Stimulated activated CD4-positive, alpha-beta T cell treated with anti-CD3 and anti-CD28 coated beads, Interleukin-15, amount 100 ng/mL, for 24 hours (primary cell): ENCODE measurements around the gene RNPEP.
"Not testable (repeated sequence)": the region's sequence is repeated elsewhere in the genome, so short reads cannot be mapped to it uniquely, and the experiment has no call there.

Experiments used
- DNase-seq: peaks from one replicate; pipeline ENCODE4 v3.0.0-alpha.2; 2020

Gene RNPEP

DNA sequence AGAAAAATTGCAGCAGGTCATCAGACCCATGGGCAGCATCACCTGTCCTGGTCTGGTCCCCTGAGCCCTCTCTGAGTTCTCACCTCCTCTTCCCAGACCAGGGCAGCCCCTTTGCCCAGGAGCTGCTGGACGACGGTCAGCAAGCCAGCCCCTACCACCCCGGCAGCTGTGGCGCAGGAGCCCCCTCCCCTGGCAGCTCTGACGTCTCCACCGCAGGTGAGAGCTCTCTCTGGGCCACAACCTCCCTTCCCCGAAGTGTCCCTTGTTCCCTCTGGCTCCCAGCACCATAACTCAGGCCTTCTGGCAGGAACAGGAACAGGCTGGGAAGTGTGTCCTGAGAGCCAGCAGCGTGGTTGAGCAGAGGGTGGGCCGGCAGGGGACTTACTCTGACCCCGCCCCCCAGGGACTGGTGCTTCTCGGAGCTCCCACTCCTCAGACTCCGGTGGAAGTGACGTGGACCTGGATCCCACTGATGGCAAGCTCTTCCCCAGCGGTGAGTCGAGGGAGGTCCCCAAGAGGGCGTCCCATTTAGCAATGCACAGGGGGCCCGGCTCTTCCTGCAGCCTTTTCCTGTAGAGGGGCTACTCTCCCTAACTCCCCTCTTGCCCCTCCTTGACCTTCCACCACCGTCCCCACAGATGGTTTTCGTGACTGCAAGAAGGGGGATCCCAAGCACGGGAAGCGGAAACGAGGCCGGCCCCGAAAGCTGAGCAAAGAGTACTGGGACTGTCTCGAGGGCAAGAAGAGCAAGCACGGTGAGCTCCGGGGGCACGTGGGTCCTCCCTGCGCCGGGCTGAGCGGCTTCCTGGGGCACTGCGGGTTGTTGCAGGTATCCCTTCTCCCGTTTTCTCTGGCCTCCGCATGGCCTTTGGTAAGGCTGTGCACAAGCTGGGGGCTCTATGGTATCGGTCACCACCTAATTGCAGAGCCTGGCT, 30.4 kb downstream of the RNPEP start:
- DNase-seq: no peak

DNA sequence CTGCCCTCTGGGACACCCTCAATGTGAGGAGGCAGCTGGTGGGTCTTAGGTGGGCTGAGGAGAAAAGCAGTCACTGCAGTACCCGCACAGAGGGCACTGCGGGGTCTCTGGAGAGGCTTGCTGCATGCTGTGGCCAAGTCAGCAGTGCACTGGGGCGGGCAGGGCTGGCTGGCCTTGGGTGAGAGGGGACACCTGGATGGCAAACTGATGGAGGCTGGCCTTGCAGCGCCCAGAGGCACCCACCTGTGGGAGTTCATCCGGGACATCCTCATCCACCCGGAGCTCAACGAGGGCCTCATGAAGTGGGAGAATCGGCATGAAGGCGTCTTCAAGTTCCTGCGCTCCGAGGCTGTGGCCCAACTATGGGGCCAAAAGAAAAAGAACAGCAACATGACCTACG, 31.2 kb downstream of the RNPEP start:
- DNase-seq: no peak

DNA sequence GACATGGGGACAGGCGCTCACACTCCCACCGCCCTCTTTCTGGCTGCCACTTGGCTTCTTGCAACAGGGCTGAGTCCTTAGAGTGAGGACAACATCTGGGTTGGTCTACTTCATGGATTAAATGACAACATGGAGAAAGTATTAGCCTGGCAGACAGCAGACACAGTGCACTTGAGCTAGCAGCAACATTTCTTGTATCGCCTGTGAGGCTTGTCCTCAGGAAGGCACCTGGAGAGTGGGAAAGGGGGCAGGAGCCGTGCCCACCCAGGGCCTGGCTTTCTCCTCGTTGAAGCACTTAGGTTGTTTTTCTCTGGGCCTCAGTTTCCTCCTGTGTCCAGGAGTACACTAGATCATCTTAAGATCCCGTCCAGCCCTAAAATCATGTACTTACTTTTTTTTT, 31.6 kb downstream of the RNPEP start:
- no peak for DNase-seq

DNA sequence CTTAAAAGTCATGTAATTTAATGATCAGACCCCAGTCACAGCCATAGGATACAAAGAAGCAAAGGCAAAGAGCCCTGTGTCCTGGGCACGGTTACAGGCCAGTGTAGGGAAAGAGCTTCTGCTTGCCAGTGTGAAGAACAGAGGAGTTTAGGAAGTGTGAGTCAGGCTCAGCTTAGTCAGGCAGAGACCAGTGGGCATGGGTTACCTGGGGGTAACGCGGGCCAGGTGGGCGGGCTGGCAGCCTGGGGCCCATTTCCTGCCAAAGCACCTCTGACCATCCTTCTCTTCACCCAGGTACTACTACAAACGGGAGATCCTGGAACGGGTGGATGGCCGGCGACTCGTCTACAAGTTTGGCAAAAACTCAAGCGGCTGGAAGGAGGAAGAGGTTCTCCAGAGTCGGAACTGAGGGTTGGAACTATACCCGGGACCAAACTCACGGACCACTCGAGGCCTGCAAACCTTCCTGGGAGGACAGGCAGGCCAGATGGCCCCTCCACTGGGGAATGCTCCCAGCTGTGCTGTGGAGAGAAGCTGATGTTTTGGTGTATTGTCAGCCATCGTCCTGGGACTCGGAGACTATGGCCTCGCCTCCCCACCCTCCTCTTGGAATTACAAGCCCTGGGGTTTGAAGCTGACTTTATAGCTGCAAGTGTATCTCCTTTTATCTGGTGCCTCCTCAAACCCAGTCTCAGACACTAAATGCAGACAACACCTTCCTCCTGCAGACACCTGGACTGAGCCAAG, 32.6 kb downstream of the RNPEP start:
- DNase-seq: no peak

DNA sequence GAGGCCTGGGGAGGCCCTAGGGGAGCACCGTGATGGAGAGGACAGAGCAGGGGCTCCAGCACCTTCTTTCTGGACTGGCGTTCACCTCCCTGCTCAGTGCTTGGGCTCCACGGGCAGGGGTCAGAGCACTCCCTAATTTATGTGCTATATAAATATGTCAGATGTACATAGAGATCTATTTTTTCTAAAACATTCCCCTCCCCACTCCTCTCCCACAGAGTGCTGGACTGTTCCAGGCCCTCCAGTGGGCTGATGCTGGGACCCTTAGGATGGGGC, 33.2 kb downstream of the RNPEP start:
- DNase-seq: no peak

DNA sequence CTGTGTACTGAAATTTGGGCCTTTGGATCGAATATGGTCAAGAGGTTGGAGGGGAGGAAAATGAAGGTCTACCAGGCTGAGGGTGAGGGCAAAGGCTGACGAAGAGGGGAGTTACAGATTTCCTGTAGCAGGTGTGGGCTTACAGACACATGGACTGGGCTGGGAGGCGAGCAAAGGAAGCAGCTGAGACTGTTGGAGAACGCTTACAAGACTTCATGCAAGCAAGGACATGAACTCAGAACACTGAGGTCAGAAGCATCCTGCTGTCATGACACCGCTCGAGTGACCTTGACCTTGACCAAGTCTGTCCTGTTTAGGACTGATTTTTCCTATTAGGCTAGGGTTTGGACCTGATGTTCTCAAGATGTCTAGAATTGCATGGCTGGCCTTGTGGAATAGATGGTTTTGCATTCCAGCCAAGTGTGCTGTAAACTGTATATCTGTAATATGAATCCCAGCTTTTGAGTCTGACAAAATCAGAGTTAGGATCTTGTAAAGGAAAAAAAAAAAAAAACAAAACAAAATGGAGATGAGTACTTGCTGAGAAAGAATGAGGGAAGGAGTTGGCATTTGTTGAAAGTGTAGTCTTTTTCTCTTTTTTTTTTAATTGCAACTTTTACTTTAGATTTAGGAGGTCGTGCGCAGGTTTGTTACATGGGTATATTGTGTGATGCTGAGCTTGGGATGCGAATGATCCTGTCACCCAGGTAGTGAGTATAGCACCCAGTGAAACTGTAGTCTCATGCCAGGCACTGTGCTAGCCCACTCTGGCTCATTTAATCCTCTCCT, 33.8 kb downstream of the RNPEP start:
- DNase-seq: no peak

DNA sequence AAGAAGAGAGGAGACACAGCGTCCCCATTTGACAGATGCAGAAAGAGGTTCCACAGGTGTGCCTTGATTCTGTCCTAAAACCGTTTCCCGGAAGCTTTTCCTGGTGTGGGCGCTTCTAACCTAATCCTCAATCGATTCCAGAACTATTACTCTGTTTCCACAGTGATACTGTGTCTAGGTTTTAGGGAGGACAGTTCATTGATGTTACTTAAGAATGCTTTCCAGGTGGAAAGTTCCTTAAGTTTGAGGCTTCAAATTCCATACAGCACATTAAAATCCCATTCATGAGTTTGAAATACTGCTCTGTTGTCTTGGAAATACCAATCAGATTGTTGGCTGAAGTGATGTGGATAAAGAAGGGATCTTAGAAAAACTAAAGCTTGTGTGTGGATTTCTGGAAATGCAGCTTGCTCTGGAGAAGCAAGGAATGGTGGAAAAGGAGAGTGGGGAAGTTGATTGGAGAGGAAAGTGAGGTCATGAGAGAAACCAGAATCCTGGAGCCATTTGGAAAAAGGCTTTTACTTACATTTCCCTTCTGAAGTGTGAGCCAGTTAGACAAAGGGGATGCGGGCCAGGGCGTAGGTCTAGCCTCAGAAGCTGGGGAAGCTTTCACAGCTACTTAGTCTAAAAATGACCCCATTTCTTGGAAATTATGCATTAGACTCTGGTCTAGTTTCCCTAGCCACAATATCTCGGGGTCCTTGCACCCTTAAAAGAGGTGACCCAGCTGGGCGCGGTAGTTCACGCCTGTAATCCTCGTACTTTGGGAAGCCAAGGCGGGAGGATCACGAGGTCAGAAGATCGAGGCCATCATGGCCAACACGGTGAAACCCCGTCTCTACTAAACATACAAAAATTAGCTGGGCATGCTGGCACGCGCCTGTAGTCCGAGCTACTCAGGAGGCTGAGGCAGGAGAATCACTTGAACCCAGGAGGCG, 34.6 kb downstream of the RNPEP start:
- DNase-seq: no peak

DNA sequence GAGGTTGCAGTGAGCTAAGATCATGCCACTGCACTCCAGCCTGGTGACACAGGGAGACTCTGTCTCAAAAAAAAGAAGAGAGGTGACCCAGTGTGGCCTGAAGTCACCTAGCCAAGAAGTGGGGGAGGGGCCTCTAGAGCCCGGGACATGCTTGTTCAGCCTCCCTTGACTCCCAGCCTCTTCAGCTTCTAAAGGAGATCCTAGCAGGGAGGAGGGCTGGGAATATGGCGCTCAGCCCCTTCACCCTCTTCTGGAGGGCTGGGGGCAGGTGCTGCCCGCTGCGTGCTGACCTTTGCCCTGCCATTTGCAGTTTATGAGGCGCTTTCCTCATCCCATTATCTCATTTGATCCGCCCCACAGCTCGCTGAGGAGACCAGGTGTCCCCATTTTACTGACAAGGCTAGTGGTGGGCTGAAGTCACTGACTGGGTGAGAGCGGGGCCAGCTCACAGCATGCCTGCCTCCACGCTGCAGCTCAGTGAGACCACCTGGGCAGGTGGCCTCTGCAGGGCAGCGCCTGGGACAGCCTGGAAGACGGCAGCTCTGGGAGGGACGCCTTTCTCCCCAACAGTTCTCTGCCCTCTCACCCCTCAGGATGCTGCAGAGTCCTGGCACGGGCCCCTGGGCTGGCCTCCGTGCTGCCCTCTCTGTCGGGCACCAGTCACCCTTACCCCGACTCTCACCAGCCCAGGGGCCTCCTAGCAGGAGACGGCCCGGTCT, 35.5 kb downstream of the RNPEP start:
- DNase-seq: no peak

DNA sequence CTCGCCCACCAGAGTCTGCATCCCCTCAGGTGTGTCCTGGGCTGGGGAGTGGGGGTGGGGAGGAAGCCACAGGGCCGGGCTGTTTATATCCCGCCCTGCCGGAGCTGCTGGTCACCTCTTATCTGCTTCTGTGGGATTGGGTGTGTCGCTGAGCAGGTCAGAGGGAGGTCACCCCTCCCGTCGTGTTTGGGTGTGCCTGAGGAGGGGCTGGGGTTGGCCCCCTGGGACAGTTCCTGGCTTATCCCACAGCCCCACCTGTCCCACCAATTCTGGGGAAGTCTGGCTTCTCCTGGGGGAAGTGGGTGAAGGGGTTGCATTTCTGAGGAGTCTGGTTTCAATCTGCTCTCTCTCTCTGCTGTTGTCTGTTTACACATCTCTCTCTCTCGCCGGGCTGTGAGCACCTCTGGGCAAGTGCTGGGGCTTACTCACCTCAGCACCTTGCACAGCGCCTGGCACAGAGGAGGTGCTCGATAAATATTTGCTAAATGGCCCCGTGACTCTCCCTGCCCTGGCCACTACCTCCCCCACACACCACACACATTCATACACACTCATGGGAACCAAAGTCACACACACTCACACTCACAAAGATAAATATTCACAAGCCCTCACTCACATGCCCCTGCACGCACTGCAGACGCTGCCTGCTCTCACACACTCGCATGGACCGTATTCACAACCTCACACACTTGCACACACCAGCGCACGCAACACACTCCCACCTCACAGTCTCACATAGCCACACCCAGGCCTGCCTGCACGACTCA, 36.2 kb downstream of the RNPEP start:
- no peak for DNase-seq

DNA sequence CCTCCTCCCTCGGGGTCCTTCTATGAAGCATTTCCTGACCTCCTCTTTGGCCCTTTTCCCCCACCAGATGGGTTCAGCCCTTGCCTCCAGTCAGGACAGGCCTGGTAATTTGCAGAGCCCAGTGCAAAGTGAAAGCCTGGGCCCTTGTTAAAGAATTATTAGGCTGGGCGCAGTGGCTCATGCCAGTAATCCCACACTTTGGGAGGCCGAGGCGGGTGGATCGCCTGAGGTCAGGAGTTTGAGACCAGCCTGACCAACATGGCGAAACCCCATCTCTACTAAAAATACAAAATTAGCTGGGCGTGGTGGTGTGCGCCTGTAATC, 36.7 kb downstream of the RNPEP start:
- DNase-seq: not testable (repeated sequence)

DNA sequence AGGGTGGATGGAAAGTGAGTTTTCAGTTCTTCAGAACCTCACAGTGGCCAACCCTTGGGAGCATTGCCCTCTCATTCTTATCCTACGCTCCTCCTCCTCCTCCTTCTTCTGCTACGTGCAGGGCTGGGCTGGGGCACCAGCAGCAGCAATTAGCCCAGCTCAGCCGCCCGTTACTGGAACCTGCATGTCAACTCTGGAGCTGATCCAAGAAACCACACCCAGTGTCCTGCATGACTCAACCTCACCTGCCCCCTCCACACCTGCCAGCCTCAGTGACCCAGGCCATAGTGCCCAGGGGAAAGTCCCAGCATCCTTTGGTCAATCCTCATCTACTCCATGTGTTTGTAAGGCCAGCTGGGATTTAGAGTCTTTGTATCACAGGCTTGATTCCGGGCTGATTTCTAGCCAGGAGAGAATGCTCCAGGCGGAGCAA, 40.6 kb downstream of the RNPEP start:
- DNase-seq: no peak

DNA sequence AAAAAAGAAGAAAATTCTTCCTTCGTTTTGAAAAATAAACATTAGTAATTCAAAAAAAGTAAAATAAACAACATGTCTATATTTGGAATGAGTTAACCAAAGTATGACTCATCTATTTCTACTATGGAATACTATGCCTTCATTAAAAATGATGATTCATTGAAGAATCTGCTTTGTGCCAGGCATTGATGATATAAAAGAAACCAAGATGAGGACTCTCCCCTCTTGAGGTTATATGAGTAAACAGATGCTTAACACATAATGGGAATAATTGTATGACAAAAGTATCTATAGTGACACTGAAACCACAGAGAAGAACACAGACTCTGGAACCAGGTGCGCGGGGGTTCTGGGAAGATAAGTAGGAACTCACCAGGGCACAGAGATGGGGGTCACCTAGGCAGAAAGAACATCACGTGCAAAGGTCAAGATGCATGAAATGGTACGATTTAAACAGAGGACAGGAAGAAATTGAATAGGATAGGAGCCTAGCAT, 46.8 kb downstream of the RNPEP start:
- DNase-seq: no peak

DNA sequence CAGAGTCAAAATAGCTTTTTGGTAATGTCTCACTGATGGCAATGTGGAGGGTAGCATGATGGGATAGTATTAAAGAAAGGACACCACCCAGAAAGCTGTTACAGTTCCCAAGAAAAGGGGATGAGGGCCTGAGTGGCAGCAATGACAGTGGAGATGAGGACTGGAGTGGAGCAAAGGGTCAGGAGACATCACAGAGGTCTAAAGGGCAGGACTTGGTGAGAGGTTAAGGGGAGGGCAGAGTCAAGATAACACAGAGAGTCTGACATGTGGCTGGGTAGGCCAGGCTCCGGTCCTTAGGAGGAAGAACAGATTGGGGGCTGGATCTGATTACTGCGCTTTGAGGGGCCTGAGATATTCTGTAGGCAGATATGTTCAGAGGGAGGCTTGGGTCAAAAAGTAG, 47.3 kb downstream of the RNPEP start:
- no peak for DNase-seq

DNA sequence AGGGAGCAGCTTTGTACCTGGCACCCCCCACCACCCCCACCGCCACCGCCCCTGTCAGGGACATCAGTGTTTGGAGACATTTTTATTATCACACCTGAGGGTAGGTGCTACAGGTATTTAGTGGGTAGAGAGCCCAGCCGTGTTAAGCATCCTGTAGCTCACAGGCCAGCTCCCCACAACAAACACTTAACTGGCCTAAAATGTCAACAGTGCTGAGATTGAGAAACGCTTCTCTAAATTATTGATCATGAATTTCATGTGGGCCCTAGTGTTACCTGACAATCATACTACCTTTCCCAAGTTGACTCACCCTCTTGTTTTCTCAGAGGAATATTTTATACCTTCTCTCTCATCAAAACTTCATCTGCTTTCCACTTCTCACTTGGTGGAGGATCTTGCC, 49.3 kb downstream of the RNPEP start:
- DNase-seq: no peak

DNA sequence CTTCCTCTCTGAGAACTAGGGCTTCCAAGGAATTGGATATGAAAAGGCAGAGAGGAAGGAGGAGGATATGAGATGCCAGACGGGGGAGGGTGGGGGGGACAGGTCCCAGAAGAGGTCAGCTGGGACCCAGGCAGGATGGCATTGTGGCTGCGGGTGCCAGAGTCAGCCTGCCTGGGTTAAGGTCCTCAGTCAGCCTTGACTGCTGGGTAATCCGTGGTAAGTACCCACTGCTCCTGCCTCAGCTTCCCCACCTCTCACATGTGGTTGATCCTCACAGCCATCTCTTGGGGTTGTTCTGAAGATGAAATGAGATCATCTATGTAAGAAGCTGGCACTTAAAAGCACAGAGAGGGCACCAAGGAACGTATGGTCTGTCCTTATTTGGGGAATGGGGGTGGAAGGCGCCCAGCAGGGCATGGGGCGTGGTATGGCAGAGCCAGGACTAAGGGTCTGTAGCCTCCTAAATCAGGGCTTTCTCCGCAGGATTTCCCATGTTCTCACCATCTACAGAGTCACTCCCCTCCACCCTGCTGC, 51.8 kb downstream of the RNPEP start:
- no peak for DNase-seq

DNA sequence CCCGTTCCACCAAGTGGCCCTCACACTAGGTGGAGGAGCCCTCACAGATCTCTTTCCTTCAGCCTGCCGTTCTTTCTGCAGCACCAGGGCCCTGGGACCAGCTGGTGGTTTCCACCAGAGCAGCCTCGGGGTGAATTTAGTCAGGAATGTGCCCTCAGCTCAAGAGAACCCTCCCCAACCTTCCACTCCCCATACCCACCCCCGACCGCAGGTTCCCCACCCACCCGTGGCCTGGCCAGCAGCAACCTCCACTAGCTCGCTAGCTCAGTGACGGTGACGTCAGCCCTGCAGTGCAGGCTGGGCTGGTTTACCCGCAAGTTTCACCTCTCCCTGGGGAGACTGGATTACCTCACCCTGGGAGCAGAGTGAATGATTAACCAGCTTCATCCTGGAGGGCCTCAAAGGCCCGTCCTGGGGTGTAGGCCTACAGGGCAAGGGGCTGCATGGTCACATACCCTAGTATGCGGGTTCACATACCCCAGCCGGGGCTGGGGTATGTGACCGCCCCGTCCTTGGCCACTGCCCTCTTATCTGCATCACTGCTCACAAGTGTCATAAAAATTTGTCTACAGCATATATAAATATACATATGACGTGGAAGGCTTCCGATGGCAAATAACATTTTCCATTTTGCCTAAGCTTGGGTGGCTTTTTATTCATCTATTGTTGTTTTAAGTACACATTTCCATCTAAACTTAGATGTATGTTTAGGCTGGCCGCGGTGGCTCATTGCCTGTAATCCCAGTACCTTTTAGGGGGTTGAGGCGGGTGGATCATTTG, 52.4 kb downstream of the RNPEP start:
- no peak for DNase-seq

DNA sequence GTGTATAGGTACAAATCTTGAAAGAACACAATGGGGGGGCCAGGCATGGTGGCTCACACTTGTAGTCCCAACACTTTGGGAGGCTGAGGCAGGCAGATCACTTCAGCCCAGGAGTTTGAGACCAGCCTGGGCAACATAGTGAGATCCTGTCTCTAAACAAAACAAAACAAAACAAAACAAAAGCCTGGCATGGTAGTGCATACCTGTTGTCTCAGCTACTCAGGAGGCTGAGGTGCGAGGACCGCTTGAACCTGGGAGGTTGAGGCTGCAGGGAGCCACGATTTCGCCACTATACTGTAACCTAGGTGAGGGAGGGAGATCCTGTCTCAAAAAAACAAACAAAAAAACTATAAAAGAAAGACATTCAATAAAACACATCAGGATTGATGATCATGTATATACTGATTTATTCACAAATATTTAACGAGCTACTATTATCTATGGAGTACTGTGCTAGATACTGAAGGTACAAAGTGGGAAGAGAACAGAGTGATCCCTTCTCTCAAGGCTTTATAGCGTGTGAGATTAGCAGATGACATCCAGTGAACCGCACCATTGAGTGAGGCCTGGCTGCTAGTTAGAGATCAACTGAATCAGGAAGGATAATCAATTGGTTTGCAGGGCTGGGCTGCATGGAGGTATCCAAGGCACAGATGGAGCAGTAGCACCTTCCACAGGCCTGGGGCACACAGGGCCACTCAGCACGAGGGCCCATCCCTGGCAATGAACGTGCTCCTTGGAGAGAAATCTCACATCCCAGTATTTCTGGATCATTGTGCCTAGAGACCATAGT, 54.3 kb downstream of the RNPEP start:
- no peak for DNase-seq

DNA sequence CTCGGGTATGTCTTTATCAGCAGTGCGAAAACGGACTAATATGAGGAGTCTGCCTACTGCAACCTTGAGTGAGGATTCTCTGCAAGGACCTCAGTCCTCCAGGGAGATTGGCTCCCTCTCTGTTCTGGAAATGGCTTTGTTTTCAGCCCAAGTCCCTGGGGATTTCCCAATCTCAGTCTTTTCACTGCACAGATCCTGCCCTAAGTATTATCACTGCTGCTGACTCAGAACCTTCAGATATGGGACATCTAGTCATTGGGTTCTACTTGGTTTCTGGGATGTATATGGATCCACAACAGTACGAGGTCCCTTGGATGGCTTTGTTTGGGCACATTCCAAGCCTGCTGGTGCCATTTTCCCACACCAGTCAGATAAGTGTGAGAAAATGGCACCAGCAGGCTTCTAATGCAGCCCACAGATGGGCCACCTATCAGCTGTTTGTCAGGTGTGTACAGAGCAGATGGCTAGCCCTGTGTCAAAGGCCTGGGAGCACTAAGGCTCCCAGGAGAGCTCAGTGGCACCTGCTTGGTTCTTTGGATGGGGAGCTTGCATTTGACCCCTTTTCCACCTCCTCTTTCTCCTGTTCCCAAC, 55.4 kb downstream of the RNPEP start:
- DNase-seq: no peak
